ENCODE measurements around the gene FBXO7. TPM values are rescaled to one million over a fixed set of nuclear protein-coding genes. Genes with fewer than 3 reads are reported as not detected.
"Not testable (repeated sequence)": the region's sequence is repeated elsewhere in the genome, so short reads cannot be mapped to it uniquely, and the experiment has no call there.

FBXO7 gene
- total RNA-seq, 6 donors from 2014 or later: 69.9 to 115 (median 85.4) TPM

GRCh38 chr22:32477596-32477995 is 3.0 kb downstream of the FBXO7 start:
- H3K27me3 ChIP-seq: no peaks in the 10 kb centered on the region
- H3K9me3 ChIP-seq: no peaks in the 10 kb centered on the region
- 87 to 90% methylated on average over 5 of the region's 5 CpGs for WGBS, 2 donors
- ATAC-seq (ENCODE audit: low FRiP score in 2 of 2) (no peak), DNase-seq (no peak)
- H3K36me3 ChIP-seq: peaks cover 0 to 15% (median 0%) of the 10 kb centered on the region in 4 donors
- H3K4me3 ChIP-seq: no peak overlapping the region
- H3K4me1 ChIP-seq: peaks cover 27 to 58% (median 35%) of the 10 kb centered on the region in 4 donors
- peak overlapping the region in 1 of 4 donors; percentile 98 for H3K27ac ChIP-seq
- TF ChIP-seq POLR2A (IDR thresholded peaks at IDR 0.05): no peak
- no peak for TF ChIP-seq EP300 (IDR thresholded peaks at IDR 0.05)
- no peak for TF ChIP-seq CTCF (IDR thresholded peaks at IDR 0.05)
- TF ChIP-seq POLR2AphosphoS5 (IDR thresholded peaks at IDR 0.05): no peak

GRCh38 chr22:32478552-32478951 is 3.9 kb downstream of the FBXO7 start:
- not testable (repeated sequence) for H3K4me3 ChIP-seq; ATAC-seq (ENCODE audit: low FRiP score in 2 of 2); H3K9me3 ChIP-seq; H3K27me3 ChIP-seq; H3K27ac ChIP-seq; DNase-seq
- Histone ChIP-seq H3K36me3 (peaks cover 0 to 15% (median 0%) of the 10 kb centered on the region in 4 donors), H3K4me1 (peaks cover 31 to 64% (median 41%) of the 10 kb centered on the region in 4 donors)
- WGBS, 2 donors: 92 to 96% methylated on average over 2 of the region's 2 CpGs

- no peak for DNase-seq
- Histone ChIP-seq H3K4me3 (no peak overlapping the region), H3K36me3 (peaks cover 0 to 18% (median 0%) of the 10 kb centered on the region in 4 donors), H3K4me1 (peaks cover 27 to 64% (median 39%) of the 10 kb centered on the region in 4 donors), H3K27ac (no peak overlapping the region), H3K9me3 (no peaks in the 10 kb centered on the region), H3K27me3 (no peaks in the 10 kb centered on the region)
- WGBS, 2 donors: 94 to 96% methylated on average over 3 of the region's 3 CpGs
- TF ChIP-seq CTCF (IDR thresholded peaks at IDR 0.05) (no peak), POLR2A (IDR thresholded peaks at IDR 0.05) (no peak), EP300 (IDR thresholded peaks at IDR 0.05) (no peak)
- ATAC-seq (ENCODE audit: low FRiP score in 2 of 2): no peak
These were observed 4.4 kb downstream of the FBXO7 start for GRCh38 chr22:32478994-32479393.

- no peak for DNase-seq
- TF ChIP-seq CTCF (IDR thresholded peaks at IDR 0.05) (no peak), EP300 (IDR thresholded peaks at IDR 0.05) (no peak), POLR2AphosphoS5 (IDR thresholded peaks at IDR 0.05) (no peak), POLR2A (IDR thresholded peaks at IDR 0.05) (no peak)
- peaks cover 0 to 30% (median 5%) of the 10 kb centered on the region in 4 donors for H3K36me3 ChIP-seq
- H3K9me3 ChIP-seq: no peaks in the 10 kb centered on the region
- no peaks in the 10 kb centered on the region for H3K27me3 ChIP-seq
- WGBS, 2 donors: 97 to 100% methylated on average over 1 of the region's 1 CpG
- no peak for ATAC-seq (ENCODE audit: low FRiP score in 2 of 2)
- no peak overlapping the region for H3K4me3 ChIP-seq
- peaks cover 26 to 61% (median 37%) of the 10 kb centered on the region in 4 donors for H3K4me1 ChIP-seq
- H3K27ac ChIP-seq: no peak overlapping the region
These were observed 5.6 kb downstream of the FBXO7 start for GRCh38 chr22:32480238-32480637.

GRCh38 chr22:32482708-32483107 is 8.1 kb downstream of the FBXO7 start:
- 46 to 47% methylated on average over 1 of the region's 1 CpG for WGBS, 2 donors
- H3K36me3 ChIP-seq: peaks cover 4 to 55% (median 20%) of the 10 kb centered on the region in 4 donors
- H3K4me1 ChIP-seq: peaks cover 16 to 43% (median 23%) of the 10 kb centered on the region in 4 donors
- H3K9me3 ChIP-seq: no peaks in the 10 kb centered on the region
- DNase-seq (no peak), ATAC-seq (ENCODE audit: low FRiP score in 2 of 2) (no peak)
- H3K4me3 ChIP-seq: no peak overlapping the region
- no peak overlapping the region for H3K27ac ChIP-seq
- TF ChIP-seq POLR2AphosphoS5 (IDR thresholded peaks at IDR 0.05): no peak
- no peak for TF ChIP-seq EP300 (IDR thresholded peaks at IDR 0.05)
- no peaks in the 10 kb centered on the region for H3K27me3 ChIP-seq

- WGBS, 2 donors: 61% methylated on average over 3 of the region's 3 CpGs
- no peak overlapping the region for H3K4me3 ChIP-seq
- ATAC-seq (ENCODE audit: low FRiP score in 2 of 2) (no peak), DNase-seq (no peak)
- no peak overlapping the region for H3K27ac ChIP-seq
- H3K9me3 ChIP-seq: no peaks in the 10 kb centered on the region
- H3K4me1 ChIP-seq: peaks cover 13 to 20% (median 17%) of the 10 kb centered on the region in 4 donors
- TF ChIP-seq POLR2A (IDR thresholded peaks at IDR 0.05): no peak
- no peak for TF ChIP-seq CTCF (IDR thresholded peaks at IDR 0.05)
- TF ChIP-seq POLR2AphosphoS5 (IDR thresholded peaks at IDR 0.05): no peak
- no peak for TF ChIP-seq EP300 (IDR thresholded peaks at IDR 0.05)
- peaks cover 15 to 81% (median 37%) of the 10 kb centered on the region in 4 donors for H3K36me3 ChIP-seq
- H3K27me3 ChIP-seq: no peaks in the 10 kb centered on the region
These were observed 12.2 kb downstream of the FBXO7 start for GRCh38 chr22:32486656-32487390.

All from upper lobe of left lung (tissue), 6 donors.